ENCODE data around the gene APOA1. TPM values are rescaled to one million over a fixed set of nuclear protein-coding genes. Genes with fewer than 3 reads are reported as not detected.
"Not testable (repeated sequence)": the region's sequence is repeated elsewhere in the genome, so short reads cannot be mapped to it uniquely, and the experiment has no call there.

APOA1 gene
- total RNA-seq, 1 experiment from 2014 or later = 0.48 TPM

DNA sequence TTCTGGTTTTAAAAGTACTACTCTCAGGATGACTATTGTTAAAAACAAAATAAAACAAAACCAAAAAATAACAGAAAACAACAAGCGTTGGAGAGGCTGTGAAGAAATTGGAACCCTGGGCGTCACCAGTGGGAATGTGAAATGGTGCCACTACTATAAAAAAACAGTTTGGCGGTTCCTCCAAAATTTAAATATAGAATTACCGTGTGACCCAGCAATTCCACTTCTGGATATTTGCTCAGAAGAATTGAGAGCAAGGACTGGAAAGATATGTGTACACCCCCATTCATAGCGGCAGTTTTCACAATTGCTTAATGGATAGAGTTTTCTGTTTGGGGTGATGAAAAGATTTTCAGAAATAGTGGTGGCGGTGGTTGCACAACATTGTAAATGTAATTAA lies 22.9 kb downstream of the APOA1 start:
- DNase-seq (ENCODE audit: low read depth) = no peak

DNA sequence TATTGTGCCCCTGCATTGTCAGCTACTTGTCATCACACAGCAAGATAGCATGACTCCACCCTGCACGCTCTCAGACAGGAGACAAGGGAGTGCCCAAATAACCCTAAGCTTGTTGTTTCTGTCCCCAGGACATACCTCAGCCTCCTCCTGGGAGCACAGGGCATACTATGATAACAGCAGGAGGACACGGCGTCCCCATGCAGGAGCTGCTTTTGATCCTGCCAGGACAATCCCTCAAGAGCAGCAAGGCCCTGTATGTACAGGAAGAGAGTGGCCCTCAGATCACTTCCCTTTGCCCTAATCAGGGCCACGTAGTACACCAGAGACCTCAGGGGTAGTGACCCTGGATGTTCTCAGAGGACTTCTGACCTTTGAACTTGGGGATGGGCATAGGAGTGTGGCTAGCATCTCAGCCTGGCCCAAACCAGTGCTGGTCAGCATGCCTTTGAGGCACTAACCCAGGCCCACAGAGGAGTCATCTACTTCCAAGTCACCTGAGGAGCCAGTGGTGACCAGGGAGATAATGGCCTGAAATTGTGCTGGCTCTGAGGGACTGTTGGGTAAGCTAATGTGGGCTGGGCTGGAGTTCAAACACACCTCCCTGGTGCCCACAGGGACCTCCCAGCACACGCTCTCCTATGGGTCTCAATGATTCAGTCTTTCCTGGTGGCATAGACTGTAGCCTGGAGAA lies 23.5 kb downstream of the APOA1 start:
- DNase-seq (ENCODE audit: low read depth) = no peak

DNA sequence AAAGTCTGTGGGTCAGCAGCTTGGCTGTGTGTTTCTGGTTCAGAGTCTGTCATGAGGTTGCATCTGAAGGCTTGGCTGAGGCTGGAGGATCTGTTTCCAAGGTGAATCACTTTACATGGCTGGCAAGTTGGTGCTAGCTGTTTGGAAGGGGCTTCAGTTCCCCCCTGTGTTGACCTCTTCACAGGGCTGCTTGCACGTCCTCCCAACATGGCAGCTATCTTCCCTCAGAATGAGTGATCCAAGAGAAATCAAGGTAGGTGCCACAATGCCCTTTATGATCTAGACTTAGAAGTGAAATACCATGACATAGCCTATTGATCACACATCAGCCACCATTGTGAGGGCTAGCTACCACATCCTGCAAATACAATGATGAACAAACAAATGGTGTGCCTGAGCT lies 24.3 kb downstream of the APOA1 start:
- DNase-seq (ENCODE audit: low read depth) = no peak

DNA sequence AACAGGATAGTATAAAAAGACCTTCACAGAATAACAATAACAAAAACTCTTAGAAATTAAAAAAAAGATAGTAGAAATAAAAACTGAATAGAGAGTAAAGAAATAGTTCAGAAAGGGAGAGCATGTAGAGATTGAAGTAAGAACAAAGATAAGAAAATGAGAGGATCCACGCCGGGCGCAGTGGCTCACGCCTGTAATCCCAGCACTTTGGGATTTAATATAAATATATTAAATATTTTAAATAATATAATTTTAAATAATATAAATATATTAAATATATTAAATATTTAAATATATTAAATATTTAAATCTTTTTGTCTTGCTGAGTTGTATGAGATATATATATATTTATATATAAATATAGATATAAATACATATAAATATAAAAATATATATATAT lies 25.3 kb downstream of the APOA1 start:
- no peak for DNase-seq (ENCODE audit: low read depth)

DNA sequence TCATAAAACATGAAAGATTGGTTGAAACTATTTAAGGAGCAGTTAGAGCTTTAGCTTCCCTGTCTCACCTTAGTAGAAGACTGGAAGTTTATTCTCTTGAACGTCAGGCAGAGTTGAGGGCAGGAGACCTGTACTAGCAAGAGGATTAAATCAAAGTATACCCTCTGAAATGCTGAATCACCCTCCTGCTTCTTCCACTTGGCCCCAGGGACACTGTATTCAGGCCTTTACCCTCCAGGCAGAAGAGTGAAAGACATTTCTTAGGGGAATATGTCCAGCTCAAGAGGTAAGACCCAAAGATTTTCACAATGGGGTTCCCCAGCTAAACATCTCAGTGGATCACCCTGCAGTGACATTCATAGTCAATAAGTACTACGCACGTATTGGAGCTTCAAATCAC lies 26.2 kb downstream of the APOA1 start:
- no peak for DNase-seq (ENCODE audit: low read depth)

DNA sequence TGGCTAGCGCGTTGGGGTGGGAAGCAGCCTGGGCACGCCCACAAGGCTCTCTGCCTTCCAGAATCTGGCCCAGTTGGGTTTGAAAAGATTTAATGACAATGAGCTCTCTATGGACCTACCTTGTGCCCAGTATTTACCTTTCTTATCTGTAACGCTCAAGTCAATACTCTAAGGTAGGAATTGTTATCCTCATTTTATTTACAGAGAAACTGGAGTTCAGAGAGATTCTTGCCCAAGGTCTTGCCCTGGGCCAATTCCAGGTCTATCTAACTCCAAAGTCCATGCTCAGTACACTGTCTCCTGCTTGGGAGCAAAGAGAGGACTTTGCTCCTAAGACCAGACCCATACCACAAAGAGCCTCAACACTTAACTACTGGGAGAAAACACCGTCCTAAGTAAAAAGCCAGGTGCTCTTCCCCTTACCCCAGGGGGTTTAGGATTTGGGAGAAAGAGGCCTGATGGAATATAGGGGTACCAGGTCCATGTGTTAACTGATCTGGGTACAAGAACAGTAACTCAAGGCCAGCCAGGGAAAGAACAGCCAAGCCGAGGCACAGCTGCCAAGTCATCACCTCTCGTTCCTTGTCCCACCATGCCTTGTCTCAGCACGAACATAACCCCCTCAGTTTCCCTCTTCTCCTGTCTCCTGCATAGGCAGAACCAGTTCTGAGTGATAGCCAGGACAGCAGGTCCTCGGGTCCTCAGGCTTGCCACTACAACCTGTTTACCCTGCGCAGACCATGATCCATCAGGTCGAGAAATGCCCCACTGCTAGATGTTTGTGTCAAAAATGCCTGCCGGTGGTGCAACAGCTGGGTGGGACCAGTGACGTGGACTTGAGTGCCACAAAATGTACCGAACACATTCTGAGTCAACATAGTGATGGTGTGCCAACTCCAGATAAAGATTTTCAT lies 28.9 kb downstream of the APOA1 start:
- peak; percentile 24 for DNase-seq (ENCODE audit: low read depth)

DNA sequence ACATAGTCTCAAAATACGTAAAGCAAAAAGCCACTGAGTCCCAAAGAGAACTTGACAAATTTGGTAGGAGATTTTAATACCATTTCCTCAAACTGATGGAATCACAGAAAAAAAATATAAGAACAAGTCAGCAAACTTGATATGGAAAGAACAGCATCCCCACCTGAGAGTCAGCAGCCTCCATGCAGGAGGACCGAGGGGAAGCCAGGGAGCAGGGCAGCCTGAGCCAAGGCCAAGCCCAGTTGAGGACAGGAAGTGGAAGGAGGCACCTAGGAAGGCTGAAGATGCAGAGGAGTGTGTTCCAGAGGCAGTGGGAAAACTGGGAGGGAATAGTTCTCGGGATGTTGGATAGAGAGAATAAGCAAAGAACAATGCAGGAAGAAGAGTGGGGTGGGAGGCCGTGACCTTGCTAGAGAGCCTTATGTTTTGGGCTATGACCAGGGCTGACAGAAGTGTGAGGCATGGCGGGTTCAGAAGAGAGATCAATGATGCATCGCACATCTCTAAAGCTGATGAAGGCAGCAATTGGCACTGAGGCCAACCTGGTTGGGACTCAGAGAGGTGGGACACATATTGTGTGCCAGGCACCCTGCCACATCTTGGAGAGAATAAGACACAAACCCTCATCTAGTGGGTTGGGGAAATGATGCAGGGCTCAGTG lies 29.7 kb downstream of the APOA1 start:
- no peak for DNase-seq (ENCODE audit: low read depth)

DNA sequence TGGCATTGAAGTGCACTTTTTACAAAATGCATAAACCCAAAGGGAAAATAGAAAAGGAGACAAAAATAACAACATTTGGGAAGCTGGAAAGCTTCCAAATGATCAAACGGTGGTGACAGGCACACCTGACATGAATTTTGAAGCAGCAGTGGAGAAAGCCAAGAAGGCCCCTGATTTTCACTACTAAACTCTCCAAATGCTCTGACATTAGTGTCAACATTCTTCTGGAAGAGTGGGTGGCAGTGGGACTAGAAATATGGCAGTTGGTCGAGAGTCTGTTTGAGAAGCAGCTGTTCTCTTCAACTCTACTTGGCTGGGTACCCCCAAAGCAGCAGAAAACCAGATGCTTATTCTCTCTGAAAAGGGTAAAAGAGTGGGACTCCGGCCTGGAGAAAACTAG lies 33.4 kb downstream of the APOA1 start:
- DNase-seq (ENCODE audit: low read depth) = no peak

DNA sequence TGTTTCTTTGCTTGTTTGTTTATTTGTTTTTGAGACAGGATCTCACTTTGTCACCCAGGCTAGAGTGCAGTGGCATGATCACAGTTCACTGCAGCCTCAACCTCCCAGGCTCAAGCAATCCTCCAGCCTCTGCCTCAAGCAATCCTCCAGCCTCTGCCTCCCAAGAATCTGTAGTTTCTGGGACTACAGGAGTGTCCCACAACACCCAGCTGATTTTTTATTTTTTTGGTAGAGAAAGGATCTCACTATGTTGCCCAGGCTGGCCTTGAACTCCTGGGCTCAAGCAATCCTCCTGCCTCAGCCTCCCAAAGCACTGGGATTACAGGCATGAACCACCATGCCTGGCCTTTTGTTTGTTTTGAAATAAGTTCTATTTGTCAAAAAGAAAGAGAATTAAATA lies 35.8 kb downstream of the APOA1 start:
- DNase-seq (ENCODE audit: low read depth) = not testable (repeated sequence)

DNA sequence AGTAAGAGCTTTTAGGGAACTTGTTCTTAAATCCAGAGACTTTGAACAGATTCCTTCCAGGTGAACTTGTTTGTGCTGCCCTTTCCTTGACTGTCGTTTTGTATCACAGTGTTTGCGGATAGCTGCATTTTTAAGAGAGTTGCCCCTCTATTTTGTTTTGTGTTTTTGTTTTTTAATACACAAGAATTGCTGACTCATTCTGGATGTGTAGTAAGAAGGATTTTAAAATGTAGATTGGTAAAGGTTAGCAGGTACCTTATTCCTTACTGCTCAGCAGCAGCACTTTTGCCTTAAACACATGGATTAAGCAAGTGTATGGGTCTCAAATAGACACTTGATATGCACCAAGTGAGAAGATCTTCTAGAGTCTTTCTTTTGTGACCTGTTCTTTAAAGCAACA lies 36.8 kb downstream of the APOA1 start:
- no peak for DNase-seq (ENCODE audit: low read depth)

DNA sequence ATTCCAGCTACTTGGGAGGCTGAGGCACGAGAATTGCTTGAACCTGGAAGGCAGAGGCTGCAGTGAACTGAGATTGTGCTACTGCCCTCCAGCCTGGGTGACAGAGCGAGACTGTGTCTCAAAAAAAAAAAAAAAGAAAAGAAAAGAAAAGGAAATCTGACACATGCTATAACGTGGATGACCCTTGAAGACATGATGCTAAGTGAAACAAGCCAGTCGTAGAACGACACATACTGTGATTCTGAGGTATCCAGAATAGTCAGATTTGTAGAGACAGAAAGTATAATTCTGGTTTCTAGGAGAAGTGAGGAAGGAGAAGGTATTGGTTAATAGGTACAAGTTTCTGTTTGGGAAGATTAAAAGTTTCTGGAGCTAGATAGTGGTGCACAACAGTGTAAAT lies 39.1 kb downstream of the APOA1 start:
- DNase-seq (ENCODE audit: low read depth) = no peak

DNA sequence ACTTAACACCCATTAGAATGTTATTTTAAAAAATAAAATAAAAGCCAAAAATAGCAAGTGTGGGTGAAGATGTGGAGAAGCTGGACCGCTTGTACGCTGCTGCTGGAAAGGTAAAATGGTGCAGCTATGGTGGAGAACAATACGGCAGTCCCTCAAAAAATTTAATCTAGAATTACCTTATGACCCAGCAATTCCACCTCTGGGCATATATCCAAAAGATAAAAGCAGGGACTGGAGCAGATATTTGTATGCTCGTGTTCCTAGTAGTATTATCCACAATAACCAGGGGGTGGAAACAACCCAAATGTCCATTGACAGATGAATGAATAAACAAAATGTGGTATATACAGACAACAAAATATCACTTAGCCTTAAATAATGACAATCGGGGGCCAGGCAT lies 39.6 kb downstream of the APOA1 start:
- no peak for DNase-seq (ENCODE audit: low read depth)

DNA sequence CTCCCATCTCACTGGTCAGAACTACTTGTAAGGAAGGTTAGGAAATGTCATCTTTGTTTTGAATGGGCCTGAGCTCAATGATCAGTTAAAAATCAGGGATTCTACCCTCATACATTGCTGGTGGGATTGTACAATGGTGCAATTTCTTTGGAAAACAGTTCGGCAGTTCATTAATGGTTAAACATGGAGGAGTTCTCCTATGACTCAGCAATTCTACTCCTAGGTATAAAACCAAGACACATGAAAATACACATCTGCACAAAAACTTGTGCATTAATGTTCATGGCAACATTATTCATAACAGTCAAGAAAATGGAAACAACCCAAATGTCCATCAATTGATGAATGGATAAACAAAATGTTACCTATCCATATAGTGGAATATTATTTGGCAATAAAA lies 40.9 kb downstream of the APOA1 start:
- no peak for DNase-seq (ENCODE audit: low read depth)

DNA sequence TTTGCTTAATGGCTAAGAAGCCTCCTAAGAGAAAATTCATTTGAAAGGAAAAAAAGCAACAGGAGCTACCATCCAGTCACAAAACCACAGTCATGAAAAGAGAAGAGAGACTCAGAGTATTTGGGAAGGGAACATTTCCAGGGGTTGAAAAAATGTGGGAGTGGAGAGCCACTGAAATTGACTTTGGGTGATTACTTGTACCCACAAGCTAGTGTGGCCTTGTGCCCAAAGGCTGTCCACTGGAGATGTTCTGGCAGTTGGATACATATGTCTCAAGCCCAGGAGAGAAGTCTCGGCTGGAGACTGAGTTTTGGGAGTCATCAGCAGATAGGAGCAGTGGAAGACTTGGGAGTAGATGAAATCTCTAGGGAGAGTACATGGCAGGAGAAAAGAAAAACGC lies 42.6 kb downstream of the APOA1 start:
- DNase-seq (ENCODE audit: low read depth) = no peak

DNA sequence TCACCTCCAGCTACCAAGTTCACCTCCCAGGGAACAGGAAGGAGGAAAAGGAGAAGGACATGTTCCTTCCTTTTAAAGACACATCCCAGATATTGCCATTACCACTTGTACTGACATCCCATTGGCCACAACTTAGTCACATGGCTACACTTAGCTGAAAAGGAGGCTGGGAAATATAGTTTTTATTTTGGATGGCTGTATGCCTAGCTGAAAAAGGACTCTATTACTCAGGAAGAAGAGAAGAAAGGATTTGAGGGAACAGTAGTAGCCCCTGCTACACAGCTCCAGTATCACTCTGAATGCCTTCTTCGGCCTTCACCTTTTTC lies 43.7 kb downstream of the APOA1 start:
- peak; percentile 31 for DNase-seq (ENCODE audit: low read depth)

DNA sequence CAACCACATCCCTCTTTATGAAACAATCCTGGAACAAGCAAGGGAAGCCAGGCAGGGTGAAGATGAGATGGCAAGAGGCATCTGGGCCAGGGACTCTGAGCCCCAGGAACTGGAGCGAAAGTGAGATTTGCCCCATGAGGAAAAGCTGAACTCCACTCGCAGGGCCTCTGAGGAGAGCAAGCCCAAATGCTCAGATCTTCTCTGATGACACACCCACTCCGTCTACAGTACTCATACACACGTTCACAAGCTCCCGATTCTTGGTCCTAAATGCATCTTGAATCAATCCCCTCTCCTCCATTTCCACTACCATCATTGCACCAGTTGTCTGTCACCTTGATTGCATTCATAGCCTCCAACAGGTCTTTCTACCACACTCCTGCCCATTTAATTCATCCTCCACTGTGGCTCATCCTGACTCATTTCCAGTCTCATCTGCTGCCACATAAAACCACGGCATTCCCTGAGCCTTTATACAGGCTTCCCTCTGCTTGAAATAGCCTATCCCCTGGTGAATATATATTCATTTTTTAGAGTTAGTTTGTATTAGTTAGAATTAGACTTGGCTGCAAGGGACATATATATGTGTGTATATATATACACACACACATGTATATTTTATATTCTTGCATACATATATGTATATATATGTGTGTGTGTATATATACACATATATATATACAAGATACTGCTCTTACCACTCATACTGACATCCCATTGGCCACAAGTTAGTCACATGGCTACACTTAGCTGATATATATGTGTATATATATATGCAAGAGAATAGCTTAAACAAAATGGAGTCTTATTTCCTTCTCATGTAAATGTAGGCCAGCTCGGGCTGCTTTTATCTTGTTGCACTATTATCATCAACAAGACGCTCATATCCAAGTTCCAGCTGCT lies 44.3 kb downstream of the APOA1 start:
- DNase-seq (ENCODE audit: low read depth) = peak; percentile 79

DNA sequence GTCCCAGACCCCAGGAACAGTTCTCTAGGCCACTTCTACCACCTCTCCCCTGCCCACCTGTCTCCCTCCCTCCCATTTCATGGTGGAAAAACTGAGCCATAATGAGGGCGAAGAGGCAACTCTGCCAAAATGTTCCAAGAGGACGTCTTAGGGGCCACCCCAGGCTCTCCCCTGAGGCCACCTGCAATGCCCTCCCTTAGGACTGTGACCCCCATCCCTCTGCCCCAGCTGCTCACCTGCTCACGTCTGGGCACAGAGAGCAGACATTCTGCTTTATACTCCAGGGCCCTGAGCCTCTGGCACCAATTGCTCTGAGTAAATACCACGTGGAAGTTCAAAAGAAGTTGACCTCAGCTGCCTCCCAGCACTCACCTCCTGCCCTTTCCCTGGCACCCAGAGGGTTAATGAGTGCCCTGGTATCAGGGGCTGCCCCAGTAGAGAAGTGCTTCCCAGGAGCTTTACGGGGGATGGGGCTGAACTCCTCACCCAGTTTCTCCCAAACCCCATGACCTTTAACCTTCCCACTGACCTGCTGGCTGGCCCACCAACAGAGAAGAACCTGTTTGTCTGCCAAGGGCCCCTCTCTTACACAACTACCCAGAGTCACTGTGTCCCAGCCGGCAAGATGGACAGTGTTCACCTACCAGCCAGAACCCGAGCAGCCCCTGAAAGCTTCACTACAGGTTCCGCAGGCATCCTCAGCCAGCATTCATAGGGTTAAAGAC lies 45.1 kb downstream of the APOA1 start:
- DNase-seq (ENCODE audit: low read depth) = no peak

DNA sequence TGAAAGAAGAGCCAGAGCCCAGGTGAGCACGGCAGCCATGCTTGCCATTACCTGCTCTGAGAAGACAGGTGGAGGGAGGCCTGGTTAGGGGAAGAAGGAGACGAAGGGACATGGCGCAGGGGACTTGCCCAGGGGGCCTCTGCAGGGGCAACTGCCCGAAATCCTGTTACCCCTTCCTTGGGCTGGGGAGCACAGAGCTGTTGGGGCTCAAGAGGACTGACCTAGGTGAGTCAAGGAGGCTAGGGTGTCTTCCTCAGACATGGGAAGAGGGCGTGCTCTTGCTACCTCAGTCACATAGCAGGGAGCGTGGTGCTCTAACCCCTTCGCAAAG lies 45.6 kb downstream of the APOA1 start, which contains the start of gene APOA5:
APOA5 (minus strand) TSS at position 67 of the 331 bp plus-strand sequence; CDS start at position 48, 19 bp downstream.
- DNase-seq (ENCODE audit: low read depth) = no peak

DNA sequence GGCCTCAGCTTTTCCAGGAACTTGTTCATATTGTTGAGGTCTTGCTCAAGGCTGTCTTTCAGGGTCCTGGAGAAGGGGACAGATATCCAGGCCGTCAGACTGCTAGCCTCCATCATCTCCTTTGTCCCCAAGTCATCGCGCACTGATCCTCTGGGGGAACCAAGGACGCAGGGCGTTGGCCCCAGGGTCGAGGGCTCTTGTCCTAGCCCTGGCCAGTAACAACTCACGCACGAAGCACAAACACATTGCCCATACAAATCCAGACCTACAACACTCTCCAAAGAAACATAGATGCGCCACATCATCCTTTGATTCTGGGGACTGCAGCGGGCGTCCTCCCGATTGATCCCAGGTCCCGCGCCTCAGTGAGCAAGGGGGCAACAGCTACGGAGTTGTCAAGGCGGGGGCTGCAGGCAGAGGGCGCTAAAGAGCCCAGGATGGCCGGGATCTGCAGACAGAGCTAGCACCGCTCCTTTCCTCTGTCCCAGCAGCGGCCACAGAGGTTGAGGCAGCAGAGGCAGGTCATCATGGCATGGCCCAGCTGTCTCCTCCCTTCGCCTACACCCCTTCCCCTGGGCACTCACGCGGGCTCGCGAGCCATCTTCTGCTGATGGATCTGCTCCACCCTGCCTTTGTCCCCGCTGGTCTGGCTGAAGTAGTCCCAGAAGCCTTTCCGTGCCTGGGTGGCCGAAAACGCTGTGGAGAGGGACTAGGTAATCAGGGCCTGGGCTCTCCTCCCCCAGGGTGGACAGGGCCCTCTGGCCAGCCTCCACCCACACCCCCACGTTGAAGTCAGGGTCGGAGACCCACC lies 46.2 kb downstream of the APOA1 start:
- peak; percentile 56 for DNase-seq (ENCODE audit: low read depth)
